Stimulated activated CD8-positive, alpha-beta memory T cell treated with anti-CD3 and anti-CD28 coated beads, Interleukin-12 subunit alpha, Interleukin-12 subunit beta, amount 100 ng/mL, for 24 hours (primary cell): ENCODE measurements around the gene CAPN2.

Experiments used
- DNase-seq: peaks from one replicate; pipeline ENCODE4 v3.0.0-alpha.2; 2020; ENCODE audit errors: extremely low read depth

CAPN2 gene

DNA sequence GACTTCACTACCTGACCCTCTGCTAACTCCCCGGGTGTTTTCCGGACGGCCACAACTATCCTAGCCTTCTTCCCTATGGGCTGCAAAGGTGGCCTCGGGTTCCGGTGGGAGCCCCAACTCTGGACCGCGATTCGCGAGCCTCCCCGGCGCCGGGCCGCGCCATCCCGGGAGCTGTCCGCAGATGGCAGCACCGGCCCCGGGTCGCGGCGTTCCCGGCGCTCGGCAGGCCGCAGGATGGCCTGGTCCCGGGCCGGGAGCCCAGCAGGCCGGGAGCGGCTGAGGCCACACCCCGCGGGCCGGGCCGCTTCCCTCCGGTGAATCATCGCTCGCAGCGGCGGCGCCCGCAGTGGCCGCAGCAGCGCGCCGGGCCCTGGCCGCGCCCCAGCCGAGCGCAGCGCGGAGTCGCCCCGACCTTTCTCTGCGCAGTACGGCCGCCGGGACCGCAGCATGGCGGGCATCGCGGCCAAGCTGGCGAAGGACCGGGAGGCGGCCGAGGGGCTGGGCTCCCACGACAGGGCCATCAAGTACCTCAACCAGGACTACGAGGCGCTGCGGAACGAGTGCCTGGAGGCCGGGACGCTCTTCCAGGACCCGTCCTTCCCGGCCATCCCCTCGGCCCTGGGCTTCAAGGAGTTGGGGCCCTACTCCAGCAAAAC, at the start of gene CAPN2:
TSS of gene CAPN2 (plus strand) at position 346 of the 656 bp plus-strand sequence. CDS start at position 448, 102 bp downstream.
- no peak for DNase-seq

DNA sequence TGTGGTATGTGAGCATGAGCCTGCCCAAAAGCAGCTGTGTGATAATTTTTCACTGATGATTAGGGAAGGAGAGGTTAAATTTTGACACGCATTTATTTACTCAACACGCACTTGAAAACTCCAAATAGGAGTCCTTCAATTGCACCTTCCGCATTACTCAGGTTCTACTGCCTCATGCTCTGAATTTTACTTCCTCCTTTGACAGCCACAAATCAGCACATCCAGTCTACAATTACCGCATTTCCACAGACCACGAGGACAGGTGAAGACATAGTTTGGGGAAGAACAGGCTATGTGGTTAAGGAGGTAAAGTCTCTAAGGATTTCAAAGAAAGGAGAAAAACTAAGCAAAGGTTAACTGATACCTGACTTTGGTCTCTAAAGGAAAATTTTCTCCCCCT, 49.4 kb upstream of the CAPN2 start:
- no peak for DNase-seq

DNA sequence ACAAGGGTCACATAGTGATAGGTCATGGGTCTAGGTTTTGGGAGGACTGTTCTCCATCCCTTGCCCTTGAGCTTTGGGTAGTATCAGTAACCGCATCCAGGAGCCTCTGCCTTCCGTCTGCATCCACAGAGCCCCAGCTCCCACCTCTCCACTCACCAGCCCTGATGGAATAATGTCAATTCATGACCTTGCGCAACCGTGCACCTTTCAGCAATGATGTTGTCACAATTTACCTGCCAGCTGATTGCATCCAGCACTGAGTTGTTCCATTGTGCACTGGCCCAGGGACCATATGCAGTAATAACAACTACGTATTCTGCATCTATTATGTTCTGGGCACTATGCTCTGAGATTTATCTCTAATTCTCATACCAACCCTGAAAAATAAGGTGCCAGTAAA, 48.2 kb upstream of the CAPN2 start:
- no peak for DNase-seq

DNA sequence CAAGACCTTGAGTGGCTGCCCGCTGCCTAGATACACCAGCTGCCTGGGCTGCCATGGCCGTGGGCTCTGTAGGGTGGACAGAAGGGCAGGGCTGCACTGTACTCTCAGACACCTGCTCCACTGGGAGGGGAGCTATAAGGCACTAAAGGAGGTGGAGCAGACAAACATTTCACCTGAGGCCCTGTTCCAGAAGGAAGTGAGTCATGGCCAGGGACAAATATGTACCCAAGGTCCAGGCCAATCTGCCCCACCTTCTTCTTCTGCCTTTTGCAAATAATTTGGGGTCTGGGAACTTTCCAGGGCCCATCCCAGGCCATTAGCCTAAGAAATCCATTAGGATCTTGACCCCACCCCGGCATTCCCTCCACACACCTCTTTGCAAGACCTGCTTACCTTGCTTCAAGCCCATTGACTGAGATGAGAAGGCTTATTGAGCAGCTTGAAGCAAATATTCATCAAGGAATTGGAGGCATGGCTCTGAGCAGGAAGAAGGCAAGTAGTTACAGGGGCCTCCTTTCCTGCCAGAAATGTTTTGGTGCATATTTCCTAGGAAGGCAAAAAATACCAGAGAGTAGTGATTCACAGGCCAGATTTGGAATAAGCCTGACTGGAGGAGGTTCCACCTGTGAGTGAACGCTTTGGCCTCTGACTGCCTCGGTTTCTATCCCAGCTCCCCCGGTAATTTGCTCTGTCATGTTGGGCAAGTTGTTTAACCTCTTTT, 46.6 kb upstream of the CAPN2 start, which contains the start of gene CAPN8:
TSS of gene CAPN8 (minus strand) at position 110 of the 721 bp plus-strand sequence. CDS start at position 55, 55 bp downstream.
- DNase-seq = no peak

DNA sequence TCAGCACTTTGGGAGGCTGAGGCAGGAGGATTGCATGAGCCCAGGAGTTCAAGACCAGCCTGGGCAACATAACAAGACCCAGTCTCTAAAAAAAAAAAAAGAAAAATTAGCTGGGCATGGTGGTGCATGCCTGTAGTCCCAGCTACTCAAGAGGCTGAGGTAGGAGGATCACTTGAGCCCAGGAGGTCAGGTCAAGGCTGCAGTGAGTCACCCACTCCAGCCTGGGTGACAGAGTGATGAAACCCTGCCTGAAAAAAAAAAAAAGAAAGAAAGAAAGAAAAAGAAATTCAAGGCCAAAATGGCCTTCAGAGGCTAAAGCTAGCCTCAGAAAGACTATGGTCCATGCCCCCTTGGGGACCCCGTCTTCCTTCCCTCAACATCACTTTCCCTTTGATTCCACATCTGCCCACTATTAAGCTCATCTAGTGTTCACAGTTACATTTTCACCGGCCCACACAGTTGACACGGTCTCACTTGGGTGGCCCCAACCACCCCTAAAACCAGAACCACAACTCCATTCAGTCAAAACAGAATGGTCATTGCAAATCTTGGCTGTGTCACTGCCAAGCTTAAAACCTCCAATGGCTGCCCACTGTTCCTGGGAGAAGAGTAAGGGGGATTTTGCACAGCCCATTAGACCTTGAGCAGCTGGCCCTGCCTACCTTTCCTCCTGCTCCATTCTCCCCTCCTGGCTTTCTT, 44.7 kb upstream of the CAPN2 start:
- DNase-seq = no peak

DNA sequence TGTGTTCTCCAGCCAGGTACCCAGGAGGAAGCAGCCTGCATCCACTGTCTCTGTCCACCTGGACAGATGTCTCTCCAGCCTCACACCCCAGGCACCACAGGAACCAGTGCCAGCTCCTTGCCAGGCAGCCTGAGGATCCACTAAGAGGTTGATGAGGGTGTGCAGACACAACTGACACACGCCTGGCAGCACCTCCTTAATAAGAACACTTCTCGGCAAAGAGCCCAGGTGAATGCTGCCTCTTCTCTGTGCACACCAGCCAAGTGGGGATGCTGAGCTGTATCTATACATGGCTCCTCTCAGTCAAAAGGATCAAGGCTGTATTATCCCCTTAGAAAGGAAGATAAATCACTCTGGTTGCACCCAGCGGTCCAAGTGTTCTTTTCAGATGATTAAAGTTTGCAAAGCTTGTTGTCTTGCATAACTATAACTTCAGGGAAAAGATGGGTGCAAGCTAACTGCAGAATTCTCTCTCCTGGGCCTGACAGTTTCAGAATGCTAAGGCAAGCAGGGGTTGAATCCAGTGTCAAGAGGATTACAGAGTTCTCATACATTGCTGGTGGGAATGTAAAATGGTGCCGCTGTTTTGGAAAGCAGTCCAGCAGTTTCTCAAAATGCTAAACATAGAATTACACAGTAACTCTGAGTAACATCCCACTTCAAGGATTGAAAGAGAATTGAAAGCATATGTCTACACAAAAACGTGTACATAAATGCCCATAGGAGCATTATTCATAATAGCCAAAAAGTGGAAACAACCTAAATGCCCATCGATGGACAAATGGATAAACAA, 43.1 kb upstream of the CAPN2 start:
- no peak for DNase-seq

DNA sequence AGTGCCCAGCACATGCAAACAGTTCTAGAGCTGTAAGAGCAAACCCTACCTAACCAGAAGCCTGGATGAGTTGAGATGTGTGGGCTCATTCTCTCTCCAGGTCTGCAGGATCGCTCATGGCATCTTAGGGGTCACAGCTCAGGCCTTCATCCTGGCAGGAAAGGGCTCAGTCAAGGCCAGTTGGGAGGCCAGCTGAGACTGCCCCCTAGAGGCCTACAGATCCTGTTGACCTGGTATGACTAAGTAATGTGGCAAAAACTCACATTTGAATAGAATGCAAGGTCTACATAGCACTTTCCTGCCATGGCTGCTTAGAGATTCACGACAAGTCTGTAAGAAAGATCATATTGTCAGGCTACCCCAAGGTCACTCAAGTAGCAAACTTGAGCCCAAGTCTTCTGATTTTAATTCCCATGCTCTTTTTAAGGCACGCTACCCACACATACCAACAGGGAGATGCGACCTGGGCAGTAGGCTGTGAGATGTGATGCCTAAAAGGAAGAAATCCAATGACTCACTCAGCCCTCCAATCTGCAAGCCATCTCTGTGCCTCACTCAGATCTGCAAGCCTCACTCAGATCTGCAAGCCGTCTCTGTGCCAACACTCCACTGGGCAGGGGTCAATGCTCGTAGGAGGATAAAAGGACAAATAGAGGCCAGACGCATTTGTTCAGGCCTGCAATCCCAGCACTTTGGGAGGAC, 41.7 kb upstream of the CAPN2 start:
- no peak for DNase-seq

DNA sequence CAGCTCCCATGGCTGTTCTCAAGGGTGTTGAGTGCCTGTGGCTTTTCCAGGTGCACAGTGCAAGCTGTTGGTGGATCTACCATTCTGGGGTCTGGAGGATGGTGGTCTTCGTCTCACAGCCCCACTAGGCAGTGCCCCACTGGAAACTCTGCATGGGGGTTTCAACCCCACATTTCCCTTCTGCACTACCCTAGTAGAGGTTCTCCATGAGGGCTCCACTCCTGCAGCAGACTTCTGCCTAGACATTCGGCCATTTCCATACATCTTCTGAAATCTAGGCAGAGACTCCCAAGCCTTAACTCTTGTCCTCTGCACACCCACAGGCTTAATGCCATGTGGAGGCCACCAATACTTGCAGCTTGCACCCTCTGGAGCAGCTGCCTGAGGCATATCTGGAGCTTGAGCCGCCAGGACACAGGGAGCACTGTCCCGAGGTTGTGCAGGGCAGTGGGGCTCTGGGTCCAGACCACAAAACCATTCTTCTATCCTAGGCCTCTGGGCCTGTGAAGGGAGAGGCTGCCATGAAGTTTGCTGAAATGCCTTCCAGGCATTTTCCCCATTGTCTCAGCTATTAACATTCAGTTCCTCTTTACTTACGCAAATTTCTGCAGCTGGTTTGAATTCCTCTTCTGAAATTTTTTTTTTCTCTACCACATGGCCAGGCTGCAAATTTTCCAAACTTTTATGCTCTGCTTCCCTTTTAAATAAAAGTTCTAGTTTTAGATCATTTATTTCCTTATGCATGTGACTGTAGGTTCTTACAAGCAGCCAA, 38.0 kb upstream of the CAPN2 start:
- DNase-seq = no peak

DNA sequence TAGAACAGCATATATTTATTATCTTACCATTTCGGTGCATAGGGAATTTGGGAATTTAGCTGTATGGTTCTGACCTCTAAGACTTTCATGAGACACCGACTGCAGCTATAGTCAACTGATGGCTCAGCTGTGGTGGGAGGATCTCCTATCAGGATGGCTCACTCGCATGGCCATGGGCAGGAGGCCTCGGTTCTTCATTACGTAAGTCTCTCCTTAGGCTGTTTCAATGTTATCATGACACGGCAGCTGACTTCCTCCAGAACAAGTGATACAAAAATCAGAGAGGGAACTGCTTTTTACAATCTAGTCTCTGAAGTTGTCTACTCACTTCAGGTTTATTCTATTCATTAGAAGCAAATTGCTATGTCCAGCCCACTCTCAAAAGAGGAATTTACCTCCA, 33.5 kb upstream of the CAPN2 start:
- DNase-seq = no peak

DNA sequence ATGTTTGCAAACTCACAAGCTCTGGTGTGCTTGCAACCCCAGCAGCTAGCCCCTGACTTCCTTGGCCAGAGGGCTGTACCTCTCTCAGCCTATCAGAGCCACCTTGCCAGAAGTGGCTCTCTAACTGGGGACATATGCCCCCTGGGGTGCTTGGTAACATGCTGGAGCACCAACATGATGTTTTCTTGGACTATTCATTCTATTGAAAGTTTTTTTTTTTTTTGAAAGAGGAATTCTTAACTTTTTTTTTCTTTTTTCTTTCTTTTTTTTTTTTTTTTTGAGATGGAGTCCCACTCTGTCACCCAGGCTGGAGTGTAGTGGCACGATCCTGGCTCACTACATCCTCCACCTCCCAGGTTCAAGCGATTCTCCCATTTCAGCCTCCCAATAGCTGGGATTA, 32.2 kb upstream of the CAPN2 start:
- no peak for DNase-seq

DNA sequence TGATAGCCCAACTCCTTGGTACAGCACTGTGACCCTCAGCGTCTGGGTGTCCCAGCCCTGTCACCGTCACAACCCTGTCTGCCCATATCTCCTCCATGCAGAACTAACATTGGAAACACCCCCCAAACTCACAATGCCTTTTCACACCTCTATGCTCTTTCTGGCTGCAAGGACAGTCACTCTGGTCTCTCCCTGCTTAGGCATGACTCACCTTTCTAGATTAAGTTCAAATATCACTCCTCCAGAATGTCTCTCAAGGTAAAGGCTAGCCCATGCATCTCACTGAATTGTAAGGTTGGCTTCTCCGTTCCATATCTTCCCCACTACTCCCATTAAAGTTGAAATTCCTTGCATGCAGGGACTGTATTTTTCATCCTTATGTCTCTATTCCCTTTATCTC, 29.8 kb upstream of the CAPN2 start:
- DNase-seq = no peak

DNA sequence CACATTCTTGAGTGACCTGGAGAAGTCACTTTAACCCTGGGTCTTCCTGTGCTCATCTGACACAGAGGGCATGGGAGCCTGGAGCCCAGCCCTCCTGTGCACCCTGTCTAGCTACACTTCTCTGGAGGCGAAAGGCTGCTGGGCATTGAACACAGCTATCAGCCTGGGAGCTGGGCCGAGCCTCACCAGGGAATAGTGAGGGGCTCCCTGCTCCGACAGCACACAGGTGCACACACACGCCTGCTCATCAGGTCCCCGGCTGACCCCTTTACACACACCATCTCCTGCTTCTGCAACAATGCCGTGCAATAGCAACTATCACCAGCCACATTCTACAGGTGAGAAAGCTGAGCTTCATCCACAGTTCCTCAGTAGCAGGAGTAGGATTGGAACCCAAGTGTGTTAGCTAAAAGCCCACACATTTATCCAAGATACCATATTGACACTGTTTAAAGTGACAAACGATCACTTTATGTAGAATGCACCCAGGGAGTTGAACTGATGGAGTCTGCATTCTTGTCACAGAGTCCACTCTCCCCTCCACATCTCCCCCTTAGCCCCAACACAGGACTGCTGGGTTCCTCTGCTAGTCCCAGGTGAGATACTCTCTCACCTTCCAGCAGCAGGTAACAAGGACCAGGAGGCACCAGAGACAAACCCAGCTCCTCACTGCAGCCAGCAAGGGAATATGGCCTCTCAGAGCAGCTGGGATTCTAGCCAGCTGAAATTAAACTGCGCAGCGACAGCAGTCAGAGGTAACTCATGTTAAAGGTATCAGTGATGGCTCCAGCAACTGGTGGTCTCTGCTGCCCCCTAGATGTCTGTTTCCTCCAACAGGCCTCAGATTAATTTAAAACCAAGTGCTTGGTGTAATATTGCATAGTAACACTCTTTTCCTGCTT, 28.5 kb upstream of the CAPN2 start:
- no peak for DNase-seq

DNA sequence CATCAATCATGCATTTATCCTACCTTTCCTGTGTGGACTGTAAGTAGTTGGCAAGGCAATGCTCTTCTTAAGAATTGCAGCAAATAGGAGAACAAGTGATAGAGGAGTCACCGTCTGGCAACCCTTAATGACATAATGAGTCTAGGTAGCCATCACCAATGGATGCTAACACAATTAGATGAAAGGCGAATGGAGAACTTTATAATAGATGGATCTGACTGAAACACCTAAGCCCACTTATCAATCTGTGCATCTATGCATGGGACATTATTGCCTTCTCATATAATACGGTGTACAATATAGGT, 27.9 kb upstream of the CAPN2 start:
- DNase-seq = no peak

DNA sequence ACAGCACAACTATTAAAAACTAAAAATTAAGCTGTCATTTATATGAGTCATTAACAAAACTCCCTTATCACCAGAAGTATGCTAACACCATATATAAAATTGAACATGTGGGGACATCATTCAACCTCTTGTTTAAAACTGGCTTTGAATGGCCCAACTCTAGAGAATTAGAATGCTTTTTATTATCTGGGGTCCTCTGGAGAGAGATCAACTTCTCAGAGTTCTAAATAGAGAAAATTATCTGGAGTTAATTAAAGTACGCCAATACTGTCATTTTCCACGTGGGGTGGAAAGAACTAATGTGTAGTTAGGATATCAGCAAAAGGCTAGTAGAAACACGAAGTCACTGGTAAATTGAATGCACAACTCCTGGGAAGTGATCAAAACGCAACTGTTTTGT, 21.2 kb upstream of the CAPN2 start:
- no peak for DNase-seq

DNA sequence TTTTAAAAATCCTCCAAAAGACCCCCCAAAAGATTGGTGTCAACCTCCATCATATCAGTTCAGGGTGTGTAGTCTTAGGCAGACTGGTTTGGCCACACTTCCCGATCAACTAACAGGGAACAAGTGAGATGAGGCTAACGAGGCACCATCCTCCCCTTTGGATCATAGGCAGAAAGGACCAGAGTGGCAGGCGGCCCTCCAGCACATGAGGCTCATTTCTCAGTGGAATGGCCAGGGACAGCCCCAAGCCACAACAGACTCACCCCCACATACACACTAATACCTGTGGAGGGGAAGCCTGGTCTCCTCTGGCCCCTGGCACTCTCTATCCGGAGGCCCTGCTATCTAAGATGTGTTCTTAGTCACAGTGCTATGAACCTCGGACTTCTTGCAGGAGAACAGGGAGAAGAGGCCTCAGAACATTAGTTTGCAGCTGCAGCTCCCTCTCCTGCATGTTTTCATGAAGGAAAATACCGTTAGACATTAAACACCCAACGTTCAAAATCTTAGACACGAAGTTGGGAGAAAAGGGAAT, 17.3 kb upstream of the CAPN2 start:
- no peak for DNase-seq

DNA sequence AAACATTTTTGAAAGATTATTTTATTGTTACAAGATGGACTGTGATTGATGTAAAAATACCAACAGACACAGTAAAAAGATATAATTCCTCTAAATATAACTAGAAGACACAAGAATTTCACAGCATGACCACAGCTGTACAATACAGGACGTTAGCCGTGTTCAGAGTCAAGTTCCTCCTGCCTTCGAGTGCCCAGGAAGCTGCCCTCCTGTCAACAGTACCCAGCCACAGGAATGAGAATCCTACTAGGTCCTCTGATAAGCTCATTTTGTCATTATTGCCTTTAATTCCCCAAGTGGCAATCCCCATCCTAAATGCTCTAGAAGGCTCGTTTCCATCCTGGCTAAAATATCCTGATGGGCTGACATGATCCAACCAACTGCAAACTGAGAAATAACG, 16.4 kb upstream of the CAPN2 start:
- no peak for DNase-seq

DNA sequence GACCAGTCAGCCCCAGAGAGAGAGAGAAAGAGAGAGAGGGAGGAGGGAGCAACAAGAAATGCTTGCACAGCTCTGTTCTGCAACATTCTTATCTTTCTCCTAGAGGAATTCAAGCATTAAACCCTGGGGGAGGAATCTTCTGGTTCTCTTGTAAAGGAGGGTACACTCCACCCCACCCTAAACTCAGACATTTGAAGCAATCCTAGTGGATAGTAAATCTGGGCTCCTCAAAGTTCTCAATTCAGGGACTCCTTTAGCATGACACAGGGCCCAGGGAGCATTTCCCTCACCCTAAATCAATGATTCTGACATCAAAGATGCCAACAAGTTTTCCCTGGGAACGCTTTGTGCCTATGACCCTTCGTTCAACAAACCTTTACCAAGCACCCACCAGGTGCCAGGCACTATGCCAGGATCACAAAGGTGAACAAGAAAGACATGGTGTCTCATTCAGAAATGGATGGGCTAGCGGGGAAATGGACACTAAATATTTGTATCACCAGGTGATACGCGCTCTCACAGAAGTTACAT, 11.9 kb upstream of the CAPN2 start:
- DNase-seq = no peak

DNA sequence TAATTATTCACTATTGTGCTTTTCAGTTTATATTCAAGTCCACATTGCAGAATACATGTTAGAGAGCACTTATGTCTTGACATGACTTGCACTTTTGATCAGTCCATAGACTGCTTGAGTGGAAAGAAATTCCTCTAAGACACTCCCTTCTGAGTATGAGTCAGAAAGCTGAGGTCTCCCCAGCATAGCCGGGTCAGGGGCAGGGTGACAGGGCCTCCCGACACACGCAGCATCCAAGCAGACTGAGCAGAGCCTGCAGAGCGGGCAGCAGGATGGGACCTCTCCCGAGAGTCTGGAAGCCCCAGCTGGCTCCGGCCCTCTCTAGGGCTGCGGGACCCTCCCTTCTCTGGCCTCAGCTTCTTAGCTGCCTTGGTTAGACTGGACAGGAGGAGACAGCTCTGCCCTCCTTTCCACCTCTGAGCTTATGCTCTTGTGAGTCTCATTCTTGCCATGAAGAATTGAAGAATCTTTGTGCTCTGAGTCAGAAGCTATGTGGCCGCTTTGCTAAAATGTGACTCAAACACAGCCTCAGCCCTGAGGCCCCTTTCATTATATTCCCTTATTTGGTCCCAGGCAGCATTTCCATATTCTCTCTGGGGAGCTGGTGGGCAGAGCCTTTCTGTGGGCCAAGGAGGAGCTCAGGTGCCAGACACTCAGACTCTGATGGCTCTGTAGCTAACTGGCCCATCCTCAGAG, 11.2 kb upstream of the CAPN2 start:
- DNase-seq = no peak
